Measurements from ENCODE around the gene FBXW9.
A peak's percentile ranks its signal among the peaks of the same experiment; 100 is the strongest.
"Not testable (repeated sequence)": the region's sequence is repeated elsewhere in the genome, so short reads cannot be mapped to it uniquely, and the experiment has no call there.

The FBXW9 gene

GRCh38 chr19:12657966-12658365, 38.5 kb downstream of the FBXW9 start:
- no peak for DNase-seq

GRCh38 chr19:12656899-12657571, 39.4 kb downstream of the FBXW9 start:
- peak in 1 of 56 donors; percentile 3 for DNase-seq

- no peak for DNase-seq
These were observed 40.9 kb downstream of the FBXW9 start for GRCh38 chr19:12655546-12655945.

GRCh38 chr19:12652219-12652618, 44.2 kb downstream of the FBXW9 start:
- DNase-seq = no peak

GRCh38 chr19:12649941-12650340, 46.5 kb downstream of the FBXW9 start:
- no peak for DNase-seq

GRCh38 chr19:12648088-12648487, 48.3 kb downstream of the FBXW9 start:
- DNase-seq = no peak

- DNase-seq = peak in 27 of 56 donors; percentile 4 to 78 (median 28)
These were observed 48.9 kb downstream of the FBXW9 start for GRCh38 chr19:12647490-12648071.

- no peak for DNase-seq
These were observed 49.4 kb downstream of the FBXW9 start for GRCh38 chr19:12647047-12647446.

GRCh38 chr19:12646551-12646950, 49.9 kb downstream of the FBXW9 start:
- no peak for DNase-seq

GRCh38 chr19:12643716-12644115, 52.7 kb downstream of the FBXW9 start:
- not testable (repeated sequence) for DNase-seq

- peak in 1 of 56 donors; percentile 1 for DNase-seq
These were observed 53.9 kb downstream of the FBXW9 start for GRCh38 chr19:12642506-12642905.

- no peak for DNase-seq
These were observed 55.0 kb downstream of the FBXW9 start for GRCh38 chr19:12641456-12641855.

GRCh38 chr19:12639901-12640613, 56.4 kb downstream of the FBXW9 start:
- DNase-seq = peak in 50 of 56 donors; percentile 9 to 85 (median 45)
